ENCODE results near the gene SHCBP1. TPM values are rescaled to one million over a fixed set of nuclear protein-coding genes. Genes with fewer than 3 reads are reported as not detected.

Gene SHCBP1
- total and polyA plus RNA-seq, 2 experiments from 2014 or later = 7.3 to 14.9 TPM

GRCh38 chr16:46638947-46639925, 18.1 kb upstream of the SHCBP1 start:
- Histone ChIP-seq H2AFZ (no peak overlapping the region), H3K27ac (ENCODE audit: low read depth) (no peak overlapping the region), H3K4me1 (ENCODE audit: insufficient read depth) (no peaks in the 10 kb centered on the region), H3K36me3 (ENCODE audit: insufficient read depth) (no peaks in the 10 kb centered on the region), H4K20me1 (replicated peaks; ENCODE audit: insufficient read depth) (no peaks in the 10 kb centered on the region), H3K79me2 (replicated peaks; ENCODE audit: insufficient read depth) (no peaks in the 10 kb centered on the region), H3K27me3 (ENCODE audit: insufficient read depth) (no peaks in the 10 kb centered on the region), H3K9me2 (ENCODE audit: insufficient read depth) (peaks cover 7% of the 10 kb centered on the region; the same call in 1 of the 2 replicates), H3K4me2 (no peak overlapping the region), H3F3A (replicated peaks; ENCODE audit: low read depth) (no peaks in the 10 kb centered on the region), H3K4me3 (no peak overlapping the region)
- Mint-ChIP-seq H3K27me3 (ENCODE audit: insufficient read depth, low read depth, poor library complexity) (peaks cover 9% of the 10 kb centered on the region), H3K27ac (no peak overlapping the region), H3K36me3 (ENCODE audit: low read depth) (no peaks in the 10 kb centered on the region), H3K4me1 (no peaks in the 10 kb centered on the region), H3K9me3 (peaks cover 4% of the 10 kb centered on the region; the same call in 2 of the 3 replicates), H3K4me3 (no peak overlapping the region)
- DNase-seq (ENCODE audit: low spot score) = no peak
- no peak for ATAC-seq
- TF ChIP-seq ZNF331 (CRISPR knock-in tag; IDR thresholded peaks at IDR 0.05; ENCODE audit: low read depth) = no peak
- TF ChIP-seq CTCF (conservative IDR thresholded peaks at IDR 0.05; ENCODE audit: low read depth in 2 of 2) = no peak
- no peak for TF ChIP-seq ZNF114 (CRISPR knock-in tag; IDR thresholded peaks at IDR 0.05)
- no peak for TF ChIP-seq STAT1 (IDR thresholded peaks at IDR 0.05; ENCODE audit: unreplicated experiment)
- no peak for TF ChIP-seq NANOG (IDR thresholded peaks at IDR 0.05; ENCODE audit: borderline replicate concordance)
- no peak for TF ChIP-seq EZH2 (IDR thresholded peaks at IDR 0.05; ENCODE audit: low read depth, unreplicated experiment)
- no peak for TF ChIP-seq CREB1 (CRISPR knock-in tag; IDR thresholded peaks at IDR 0.05; ENCODE audit: low read depth)
- no peak for TF ChIP-seq POLR2AphosphoS5 (IDR thresholded peaks at IDR 0.05; ENCODE audit: low read depth)
- no peak for TF ChIP-seq ZNF462 (CRISPR knock-in tag; IDR thresholded peaks at IDR 0.05)
- TF ChIP-seq REST (IDR thresholded peaks at IDR 0.05; ENCODE audit: unreplicated experiment) = no peak
